GM23338 (cell line): ENCODE data around the gene LOXL4.

Source experiments
- POLR2AphosphoS5 ChIP-seq: IDR thresholded peaks from 2 replicates; pipeline ENCODE4 v1.6.1; 2016; ENCODE audit warnings: antibody characterized with exemption, low read depth
- TF ChIP-seq, protein P1 (sequence below), 2 experiments: fragments of 200-600 bp in 1 of 2; sonication (generic) in 1 of 2; conservative IDR thresholded peaks; 2 replicates each; pipeline versions ENCODE4 v1.5.1 to v1.6.1; 2016 to 2017; ENCODE audit warnings: antibody characterized with exemption in 2 of 2, low read depth in 2 of 2, mild to moderate bottlenecking in 2 of 2, moderate library complexity in 1 of 2
- TF ChIP-seq, protein P2 (sequence below): IDR thresholded peaks from one replicate; pipeline ENCODE4 v1.6.1; 2018; ENCODE audit warnings: antibody characterized with exemption; ENCODE audit not compliant: unreplicated experiment

DNA sequence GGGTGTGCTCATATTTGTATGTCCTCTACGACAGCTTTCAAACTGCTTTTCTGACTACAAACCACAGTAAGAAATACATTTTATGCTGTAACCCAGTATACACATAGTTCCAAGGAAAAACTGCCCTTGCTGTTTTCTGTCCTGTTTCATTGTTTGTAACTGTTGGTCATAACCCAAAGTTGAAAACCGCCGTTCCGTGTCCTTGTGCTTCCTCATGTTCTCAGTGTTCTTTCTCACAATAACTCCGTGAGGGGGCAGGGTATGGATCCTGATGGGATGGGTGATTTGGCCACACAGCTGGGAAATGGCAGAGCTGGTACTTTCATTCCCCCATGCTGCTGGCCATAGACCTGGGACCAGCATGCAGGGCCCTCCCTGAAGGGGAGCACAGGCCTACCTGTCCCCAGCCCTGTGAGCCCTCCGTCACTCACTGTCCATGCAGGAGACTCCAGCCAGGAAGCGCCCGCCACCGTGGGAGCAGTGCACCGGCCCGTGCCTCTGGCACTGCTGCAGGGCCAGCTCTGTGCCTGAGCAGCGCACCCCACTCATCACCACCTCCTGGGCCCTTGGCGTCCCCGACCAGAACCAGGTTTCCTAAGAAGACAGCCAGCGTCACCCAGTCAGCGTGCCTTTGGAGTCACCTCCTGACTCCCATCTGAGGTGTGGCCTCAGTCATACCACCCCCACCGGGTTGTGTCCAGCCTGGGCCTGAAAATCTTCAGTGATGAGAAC lies 12.7 kb downstream of the LOXL4 start:
- TF ChIP-seq, protein P1, sequence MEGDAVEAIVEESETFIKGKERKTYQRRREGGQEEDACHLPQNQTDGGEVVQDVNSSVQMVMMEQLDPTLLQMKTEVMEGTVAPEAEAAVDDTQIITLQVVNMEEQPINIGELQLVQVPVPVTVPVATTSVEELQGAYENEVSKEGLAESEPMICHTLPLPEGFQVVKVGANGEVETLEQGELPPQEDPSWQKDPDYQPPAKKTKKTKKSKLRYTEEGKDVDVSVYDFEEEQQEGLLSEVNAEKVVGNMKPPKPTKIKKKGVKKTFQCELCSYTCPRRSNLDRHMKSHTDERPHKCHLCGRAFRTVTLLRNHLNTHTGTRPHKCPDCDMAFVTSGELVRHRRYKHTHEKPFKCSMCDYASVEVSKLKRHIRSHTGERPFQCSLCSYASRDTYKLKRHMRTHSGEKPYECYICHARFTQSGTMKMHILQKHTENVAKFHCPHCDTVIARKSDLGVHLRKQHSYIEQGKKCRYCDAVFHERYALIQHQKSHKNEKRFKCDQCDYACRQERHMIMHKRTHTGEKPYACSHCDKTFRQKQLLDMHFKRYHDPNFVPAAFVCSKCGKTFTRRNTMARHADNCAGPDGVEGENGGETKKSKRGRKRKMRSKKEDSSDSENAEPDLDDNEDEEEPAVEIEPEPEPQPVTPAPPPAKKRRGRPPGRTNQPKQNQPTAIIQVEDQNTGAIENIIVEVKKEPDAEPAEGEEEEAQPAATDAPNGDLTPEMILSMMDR (conservative IDR thresholded peaks at IDR 0.05; ENCODE audit: low read depth in 2 of 2) = no peak
- TF ChIP-seq POLR2AphosphoS5 = no peak
- TF ChIP-seq, protein P2, sequence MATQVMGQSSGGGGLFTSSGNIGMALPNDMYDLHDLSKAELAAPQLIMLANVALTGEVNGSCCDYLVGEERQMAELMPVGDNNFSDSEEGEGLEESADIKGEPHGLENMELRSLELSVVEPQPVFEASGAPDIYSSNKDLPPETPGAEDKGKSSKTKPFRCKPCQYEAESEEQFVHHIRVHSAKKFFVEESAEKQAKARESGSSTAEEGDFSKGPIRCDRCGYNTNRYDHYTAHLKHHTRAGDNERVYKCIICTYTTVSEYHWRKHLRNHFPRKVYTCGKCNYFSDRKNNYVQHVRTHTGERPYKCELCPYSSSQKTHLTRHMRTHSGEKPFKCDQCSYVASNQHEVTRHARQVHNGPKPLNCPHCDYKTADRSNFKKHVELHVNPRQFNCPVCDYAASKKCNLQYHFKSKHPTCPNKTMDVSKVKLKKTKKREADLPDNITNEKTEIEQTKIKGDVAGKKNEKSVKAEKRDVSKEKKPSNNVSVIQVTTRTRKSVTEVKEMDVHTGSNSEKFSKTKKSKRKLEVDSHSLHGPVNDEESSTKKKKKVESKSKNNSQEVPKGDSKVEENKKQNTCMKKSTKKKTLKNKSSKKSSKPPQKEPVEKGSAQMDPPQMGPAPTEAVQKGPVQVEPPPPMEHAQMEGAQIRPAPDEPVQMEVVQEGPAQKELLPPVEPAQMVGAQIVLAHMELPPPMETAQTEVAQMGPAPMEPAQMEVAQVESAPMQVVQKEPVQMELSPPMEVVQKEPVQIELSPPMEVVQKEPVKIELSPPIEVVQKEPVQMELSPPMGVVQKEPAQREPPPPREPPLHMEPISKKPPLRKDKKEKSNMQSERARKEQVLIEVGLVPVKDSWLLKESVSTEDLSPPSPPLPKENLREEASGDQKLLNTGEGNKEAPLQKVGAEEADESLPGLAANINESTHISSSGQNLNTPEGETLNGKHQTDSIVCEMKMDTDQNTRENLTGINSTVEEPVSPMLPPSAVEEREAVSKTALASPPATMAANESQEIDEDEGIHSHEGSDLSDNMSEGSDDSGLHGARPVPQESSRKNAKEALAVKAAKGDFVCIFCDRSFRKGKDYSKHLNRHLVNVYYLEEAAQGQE = no peak
